Kidney glomerular epithelial cell (primary cell): Measurements from ENCODE around the gene MED8.
"Not testable (repeated sequence)": the region's sequence is repeated elsewhere in the genome, so short reads cannot be mapped to it uniquely, and the experiment has no call there.

Source experiments
- DNase-seq: peaks from one replicate; lab custom pipeline; 2025; lab: John Stamatoyannopoulos, UW

The MED8 gene

GRCh38 chr1:43382027-43382779 lies 7.4 kb downstream of the MED8 start:
- no peak for DNase-seq

DNA sequence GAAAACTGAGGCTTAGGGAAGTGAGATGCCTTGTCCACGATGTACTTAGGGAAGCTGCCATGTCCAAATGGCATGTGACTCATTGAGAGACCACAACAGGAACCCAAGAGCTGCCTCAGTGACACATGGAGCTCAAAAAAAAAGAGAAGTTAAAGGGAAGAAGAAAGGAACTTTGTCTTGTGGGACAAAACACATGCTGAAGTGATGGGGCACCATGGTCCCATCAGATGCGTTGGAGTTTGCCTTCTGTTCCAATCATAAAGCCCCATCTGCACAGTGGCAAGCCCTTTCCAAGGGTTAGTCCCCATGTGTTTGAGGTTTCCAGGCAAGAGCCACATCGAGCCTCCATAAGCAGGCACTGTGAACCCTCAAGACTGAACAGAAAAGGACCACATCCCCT lies 8.0 kb downstream of the MED8 start:
- DNase-seq, result no peak

GRCh38 chr1:43379476-43379875 lies 10.1 kb downstream of the MED8 start:
- no peak for DNase-seq

DNA sequence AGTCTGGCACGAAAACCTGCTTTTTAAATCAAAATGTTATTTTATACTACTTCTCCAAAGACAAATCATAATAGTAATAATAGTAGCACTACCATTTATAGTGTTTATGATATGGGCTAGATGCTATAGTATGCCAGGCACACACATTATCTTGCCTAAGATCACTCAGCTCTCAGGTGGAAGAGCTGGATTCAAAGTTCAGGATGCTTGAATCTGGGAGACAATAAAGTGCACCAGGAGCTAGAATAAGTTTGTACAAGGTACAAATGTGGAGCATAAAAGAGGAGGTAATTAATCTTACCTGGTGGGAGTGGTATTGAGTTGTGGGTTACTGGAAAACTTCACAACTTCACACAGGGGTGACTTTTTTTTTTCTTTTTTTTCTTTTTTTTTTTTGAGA lies 11.8 kb downstream of the MED8 start:
- DNase-seq, result no peak

GRCh38 chr1:43376723-43377235 lies 12.8 kb downstream of the MED8 start:
- DNase-seq, result no peak

DNA sequence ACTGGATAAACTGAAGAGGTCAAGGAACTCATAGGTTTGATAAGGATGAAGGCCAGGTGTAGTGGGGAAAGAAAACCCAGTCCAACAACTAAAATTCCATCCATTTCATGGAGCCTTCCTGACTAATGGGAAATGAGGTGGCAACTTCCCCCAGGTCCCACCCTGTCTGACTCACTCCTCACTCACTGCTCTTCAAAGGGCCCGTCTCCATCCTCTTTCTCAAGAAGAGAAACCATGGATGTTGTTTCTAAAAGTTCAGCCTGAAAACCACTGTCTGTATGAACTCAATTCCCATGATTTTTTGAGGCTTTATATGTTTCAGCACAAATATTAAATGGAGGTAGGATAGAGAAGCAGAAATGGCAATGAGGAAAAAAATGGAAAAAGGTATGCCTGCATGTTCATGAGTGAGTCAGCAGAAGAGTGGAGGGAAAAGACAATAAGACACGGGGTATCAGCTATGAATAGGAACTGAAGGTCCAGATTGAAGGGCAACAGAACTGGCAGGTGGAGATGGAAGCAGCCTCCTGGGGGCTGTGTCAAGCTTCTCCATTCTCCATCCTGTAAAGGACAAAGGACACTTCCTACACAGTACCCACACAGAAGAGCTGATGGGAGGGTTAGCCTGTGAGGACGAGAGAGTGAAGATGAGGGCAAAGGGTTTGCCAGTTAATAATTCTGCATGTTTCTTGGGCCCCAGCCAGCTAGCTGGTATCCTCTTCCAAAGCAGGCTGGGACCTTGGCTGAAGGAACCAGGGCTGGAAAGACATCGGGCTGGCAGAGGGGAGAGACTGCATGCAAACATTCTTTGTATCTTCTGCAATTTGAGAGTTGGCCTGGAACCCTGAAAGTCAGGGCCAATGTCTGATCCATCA lies 16.3 kb downstream of the MED8 start:
- peak; percentile 57 for DNase-seq

- DNase-seq, result peak; percentile 7
Observed at GRCh38 chr1:43372172-43372571, 17.4 kb downstream of the MED8 start.

- DNase-seq, result no peak
Observed at GRCh38 chr1:43370564-43370963, 19.0 kb downstream of the MED8 start.

DNA sequence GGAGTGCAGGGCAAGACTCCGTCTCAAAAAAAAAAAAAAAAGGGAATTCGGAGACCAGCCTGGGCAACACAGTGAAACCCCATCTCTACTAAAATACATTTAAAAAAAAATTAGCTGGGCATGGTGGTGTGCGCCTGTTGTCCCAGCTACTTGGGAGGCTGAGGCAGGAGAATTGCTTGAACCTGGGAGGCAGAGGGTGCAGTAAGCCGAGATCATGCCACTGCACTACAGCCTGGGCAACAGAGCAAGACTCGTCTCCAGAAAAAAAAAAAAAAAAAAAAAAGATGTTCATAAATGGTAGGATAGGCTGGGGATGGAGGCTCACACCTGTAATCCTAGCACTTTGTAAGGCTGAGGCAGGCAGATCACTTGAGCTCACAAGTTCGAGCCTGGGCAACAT lies 19.8 kb downstream of the MED8 start:
- not testable (repeated sequence) for DNase-seq

GRCh38 chr1:43368646-43369020 lies 21.0 kb downstream of the MED8 start:
- peak; percentile 49 for DNase-seq

DNA sequence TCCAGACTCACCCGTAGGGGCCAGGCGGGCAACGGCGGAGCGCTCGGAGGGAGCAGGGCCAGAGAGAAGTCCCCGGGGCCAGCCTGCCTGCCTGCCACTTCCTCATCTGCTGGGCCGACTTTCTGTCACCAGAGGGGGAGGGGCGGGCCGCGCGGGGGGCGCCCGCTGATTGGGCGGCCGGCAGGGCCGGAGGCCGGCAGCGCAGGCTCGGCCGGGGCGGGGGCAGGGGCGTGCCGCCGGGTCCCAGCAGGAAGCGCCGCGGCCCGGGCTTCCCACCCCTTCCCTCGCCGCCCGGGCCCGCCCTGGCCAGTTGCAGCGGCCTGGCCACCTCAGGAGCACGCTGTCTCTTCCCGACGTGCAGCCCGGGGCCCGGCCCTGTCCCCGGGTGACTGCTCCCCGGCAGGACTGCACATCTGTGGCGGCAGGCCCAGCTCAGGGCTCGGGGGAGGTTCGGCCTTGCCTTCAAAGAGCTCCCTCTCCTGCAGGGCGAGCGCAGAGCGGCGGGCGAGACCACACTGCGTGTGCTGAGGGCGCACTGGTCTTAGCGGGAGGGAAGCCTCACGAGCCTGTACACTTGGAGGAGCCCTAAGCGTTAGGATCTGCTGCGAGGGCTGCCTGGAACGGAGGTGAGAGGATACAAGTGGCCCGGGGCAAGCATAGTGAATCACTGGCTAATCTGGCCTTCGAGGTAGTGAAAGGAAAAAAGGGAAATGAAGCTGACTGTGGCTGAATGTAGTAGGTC lies 21.5 kb downstream of the MED8 start, which contains the start of gene ELOVL1:
Gene ELOVL1 (minus strand): TSS at position 108 of the 742 bp plus-strand sequence. CDS start 2,402 bp downstream, outside the sequence.
- peak; percentile 72 for DNase-seq

GRCh38 chr1:43367026-43367903 lies 22.3 kb downstream of the MED8 start:
- DNase-seq, result peak; percentile 52

DNA sequence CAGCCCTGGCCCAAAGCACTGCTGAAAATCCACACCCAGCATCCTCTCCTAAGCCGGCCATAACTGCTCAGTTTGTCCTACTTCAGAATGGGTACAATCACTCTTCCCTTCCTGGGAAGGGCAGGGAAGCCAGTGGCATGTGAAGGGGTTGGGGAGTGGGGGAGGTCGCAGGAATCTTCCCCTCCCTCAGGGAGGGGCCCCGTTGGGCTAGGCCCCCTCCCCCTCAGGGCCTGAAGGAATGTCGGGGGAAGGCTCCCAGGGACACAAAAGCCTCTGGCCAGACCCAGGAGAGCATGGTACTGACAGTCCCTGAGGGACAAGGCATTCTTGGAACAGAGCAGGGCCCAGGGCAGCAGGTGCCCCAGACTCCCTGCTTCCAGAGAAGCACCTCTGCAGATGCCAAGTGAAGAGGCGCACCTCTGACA lies 23.0 kb downstream of the MED8 start:
- DNase-seq, result no peak

- DNase-seq, result no peak
Observed at GRCh38 chr1:43366179-43366578, 23.4 kb downstream of the MED8 start.

DNA sequence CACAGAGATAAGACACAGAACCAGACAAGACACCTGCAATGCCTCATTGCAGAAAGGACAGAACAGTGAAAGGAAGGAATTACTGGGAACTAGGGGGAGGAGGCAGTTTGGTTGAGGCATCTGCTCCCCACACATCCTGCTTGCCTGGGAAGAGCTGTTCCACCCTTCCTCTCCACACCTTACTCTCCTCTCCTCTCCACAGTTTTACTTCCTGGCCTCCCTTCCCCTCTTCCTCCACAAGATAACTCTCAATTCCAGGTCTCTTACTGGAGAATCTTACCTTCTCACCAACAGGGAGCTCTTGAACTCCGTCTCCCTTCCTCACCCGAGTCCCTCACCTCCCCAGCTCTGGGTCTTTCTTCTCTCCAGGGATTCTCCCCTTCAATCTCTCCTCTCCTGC lies 23.9 kb downstream of the MED8 start:
- DNase-seq, result no peak

GRCh38 chr1:43363935-43364525 lies 25.6 kb downstream of the MED8 start:
- no peak for DNase-seq

DNA sequence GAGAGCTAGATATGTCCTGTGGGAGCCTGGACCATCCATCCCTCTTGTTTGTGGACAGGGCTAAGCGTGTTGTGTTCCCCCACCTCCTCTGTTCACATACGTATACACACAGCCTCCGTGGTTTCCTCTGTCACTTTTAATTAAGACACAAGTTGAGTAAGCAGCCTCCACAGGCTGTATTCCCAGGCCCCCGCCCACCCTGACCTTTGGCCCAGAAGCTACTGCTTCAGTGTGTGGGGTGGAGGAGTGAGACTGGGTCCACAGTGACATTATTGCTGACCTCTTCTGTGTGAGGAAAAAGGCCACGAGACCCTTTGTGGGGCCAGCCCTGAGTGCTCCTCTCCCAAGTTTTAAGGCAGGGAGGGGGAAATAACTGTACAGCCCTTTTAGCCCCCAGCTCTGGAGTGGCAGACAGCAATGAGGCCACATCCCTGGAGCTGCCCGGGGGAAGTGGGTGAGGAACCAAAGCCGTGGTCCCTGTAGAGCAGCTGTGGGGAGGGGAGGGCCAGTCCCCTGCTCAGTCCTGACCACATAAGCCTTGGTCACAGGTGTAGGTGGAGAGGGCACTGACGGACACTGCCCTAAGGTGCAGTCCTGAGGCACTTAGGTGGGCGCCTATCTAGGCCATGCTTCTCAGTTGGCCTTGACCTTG lies 26.2 kb downstream of the MED8 start:
- DNase-seq, result no peak

DNA sequence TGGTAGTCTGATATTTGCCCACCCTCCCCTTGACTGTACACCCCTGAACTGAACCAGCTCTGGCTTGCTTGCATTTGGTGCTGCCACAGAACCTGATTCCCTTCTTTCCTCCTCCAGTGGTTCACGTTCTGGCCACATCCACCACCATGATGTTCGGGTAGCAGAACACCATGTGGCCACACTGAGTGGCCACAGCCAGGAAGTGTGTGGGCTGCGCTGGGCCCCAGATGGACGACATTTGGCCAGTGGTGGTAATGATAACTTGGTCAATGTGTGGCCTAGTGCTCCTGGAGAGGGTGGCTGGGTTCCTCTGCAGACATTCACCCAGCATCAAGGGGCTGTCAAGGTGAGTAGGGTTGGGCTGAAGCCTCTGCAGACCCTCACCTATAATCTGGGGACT lies 29.0 kb downstream of the MED8 start:
- no peak for DNase-seq

DNA sequence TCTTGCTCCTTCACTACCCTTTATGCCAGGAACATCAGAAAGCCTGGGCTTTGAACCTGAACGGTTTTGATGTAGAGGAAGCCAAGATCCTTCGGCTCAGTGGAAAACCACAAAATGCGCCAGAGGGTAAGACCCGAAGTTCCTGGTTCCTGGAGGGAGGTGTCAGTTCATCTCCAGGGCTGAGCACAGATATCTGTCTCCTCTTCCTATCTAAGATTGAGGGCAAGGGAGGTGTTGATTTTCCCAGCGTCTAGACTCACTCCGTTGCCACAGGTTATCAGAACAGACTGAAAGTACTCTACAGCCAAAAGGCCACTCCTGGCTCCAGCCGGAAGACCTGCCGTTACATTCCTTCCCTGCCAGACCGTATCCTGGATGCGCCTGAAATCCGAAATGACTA lies 29.9 kb downstream of the MED8 start:
- peak; percentile 26 for DNase-seq
